Fibroblast of pulmonary artery (primary cell): ENCODE measurements around the gene LDB3.
A peak's percentile ranks its signal among the peaks of the same experiment; 100 is the strongest.

Experiments
- DNase-seq: peaks from one replicate; pipeline ENCODE4 v3.0.0-alpha.2; 2010; ENCODE audit warnings: low read depth
- H3K4me3 ChIP-seq: replicated peaks from 2 replicates; pipeline ENCODE4 v1.5.1; 2011; ENCODE audit warnings: low read depth, mild to moderate bottlenecking, control low read depth, low read length, moderate library complexity
- CTCF ChIP-seq: IDR thresholded peaks from 2 replicates; pipeline ENCODE4 v1.5.1; 2011; ENCODE audit warnings: mild to moderate bottlenecking, control low read depth, low read length, inconsistent platforms; ENCODE audit errors: missing control alignments

LDB3 gene

GRCh38 chr10:86668297-86669165 is at the start of gene LDB3:
LDB3 (plus strand) TSS chr10:86668511; CDS start chr10:86668692, 181 bp downstream.
- peak; percentile 30 for DNase-seq
- no peak within 1 kb of the TSS for H3K4me3 ChIP-seq
- no peak for TF ChIP-seq CTCF

GRCh38 chr10:86628311-86628710 is 40.0 kb upstream of the LDB3 start:
- no peak for DNase-seq
- no peak overlapping the region for H3K4me3 ChIP-seq
- TF ChIP-seq CTCF, result no peak

GRCh38 chr10:86630079-86630478 is 38.2 kb upstream of the LDB3 start:
- H3K4me3 ChIP-seq, result no peak overlapping the region
- TF ChIP-seq CTCF, result no peak
- DNase-seq, result peak; percentile 32

- peak overlapping the region; percentile 21 for H3K4me3 ChIP-seq
- no peak for TF ChIP-seq CTCF
- DNase-seq, result no peak
These were observed 36.1 kb upstream of the LDB3 start for GRCh38 chr10:86632009-86632800.

- no peak for DNase-seq
- no peak for TF ChIP-seq CTCF
- H3K4me3 ChIP-seq, result no peak overlapping the region
These were observed 35.4 kb upstream of the LDB3 start for GRCh38 chr10:86632951-86633350.

GRCh38 chr10:86635402-86635801 is 32.9 kb upstream of the LDB3 start:
- peak; percentile 63 for DNase-seq
- TF ChIP-seq CTCF, result no peak
- no peak overlapping the region for H3K4me3 ChIP-seq
